HEK293 (cell line): ENCODE results near the gene PPP2R1B.

Source experiments
- EGR2 ChIP-seq: fragments of 450-650 bp; formaldehyde crosslinking; IDR thresholded peaks from 2 replicates; pipeline ENCODE4 v1.5.1; 2016; ENCODE audit warnings: low read depth, missing biosample characterization, missing genetic modification characterization
- KLF16 ChIP-seq: fragments of 450-650 bp; formaldehyde crosslinking; IDR thresholded peaks from 2 replicates; pipeline ENCODE4 v1.5.1; 2017; ENCODE audit warnings: missing biosample characterization, missing genetic modification characterization
- ZFP3 ChIP-seq: fragments of 450-650 bp; formaldehyde crosslinking; IDR thresholded peaks from 2 replicates; pipeline ENCODE4 v1.5.1; 2016; ENCODE audit warnings: low read depth, missing biosample characterization, missing genetic modification characterization
- ZNF266 ChIP-seq: fragments of 450-650 bp; formaldehyde crosslinking; IDR thresholded peaks from 2 replicates; pipeline ENCODE4 v1.5.1; 2016; ENCODE audit warnings: missing biosample characterization, missing genetic modification characterization, low read depth
- ZNF274 ChIP-seq, 2 experiments: fragments of 200-500 bp in 1 of 2; fragments of 450-650 bp in 1 of 2; sonication (Bioruptor generic) in 1 of 2; formaldehyde crosslinking in 1 of 2; IDR thresholded peaks; 2 replicates each; pipeline versions ENCODE4 v1.5.1 to v1.6.1; 2014 to 2016; ENCODE audit warnings: borderline replicate concordance in 1 of 2, inconsistent platforms in 1 of 2, low read length in 1 of 2, missing biosample characterization in 1 of 2, missing genetic modification characterization in 1 of 2
- ZNF48 ChIP-seq: fragments of 450-650 bp; formaldehyde crosslinking; IDR thresholded peaks from 2 replicates; pipeline ENCODE4 v1.5.1; 2016; ENCODE audit warnings: missing biosample characterization, missing genetic modification characterization
- TF ChIP-seq, protein P1 (sequence below): fragments of 450-650 bp; formaldehyde crosslinking; IDR thresholded peaks from 2 replicates; pipeline ENCODE4 v1.5.1; 2016; ENCODE audit warnings: missing biosample characterization, missing genetic modification characterization

DNA sequence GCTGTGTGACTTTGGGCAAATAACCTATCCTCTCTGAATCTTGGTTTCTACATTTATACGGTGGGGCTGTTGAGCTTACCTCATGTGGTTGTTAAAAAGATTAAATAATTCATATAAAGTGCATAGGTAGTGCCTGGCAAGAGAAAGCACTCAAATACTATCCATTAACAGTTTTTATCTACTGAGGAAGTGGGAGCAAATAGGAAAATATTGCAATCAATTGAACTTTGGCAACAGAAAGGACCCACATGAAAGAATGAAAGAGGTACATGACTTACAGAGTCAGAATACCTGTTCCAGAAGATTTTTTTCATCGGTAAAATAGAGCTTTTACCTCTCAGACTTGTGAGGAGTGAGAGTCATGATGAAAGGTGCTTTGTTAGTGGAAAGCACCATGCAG is 6.3 kb upstream of the PPP2R1B start:
- TF ChIP-seq ZNF274 (IDR thresholded peaks at IDR 0.05; ENCODE audit: low read length) = no peak
- TF ChIP-seq ZNF274 (tag by site-specific recombination; IDR thresholded peaks at IDR 0.05; ENCODE audit: borderline replicate concordance) = no peak
- TF ChIP-seq ZNF48 (tag by site-specific recombination) = no peak
- TF ChIP-seq ZFP3 (tag by site-specific recombination) = no peak
- TF ChIP-seq, protein P1, sequence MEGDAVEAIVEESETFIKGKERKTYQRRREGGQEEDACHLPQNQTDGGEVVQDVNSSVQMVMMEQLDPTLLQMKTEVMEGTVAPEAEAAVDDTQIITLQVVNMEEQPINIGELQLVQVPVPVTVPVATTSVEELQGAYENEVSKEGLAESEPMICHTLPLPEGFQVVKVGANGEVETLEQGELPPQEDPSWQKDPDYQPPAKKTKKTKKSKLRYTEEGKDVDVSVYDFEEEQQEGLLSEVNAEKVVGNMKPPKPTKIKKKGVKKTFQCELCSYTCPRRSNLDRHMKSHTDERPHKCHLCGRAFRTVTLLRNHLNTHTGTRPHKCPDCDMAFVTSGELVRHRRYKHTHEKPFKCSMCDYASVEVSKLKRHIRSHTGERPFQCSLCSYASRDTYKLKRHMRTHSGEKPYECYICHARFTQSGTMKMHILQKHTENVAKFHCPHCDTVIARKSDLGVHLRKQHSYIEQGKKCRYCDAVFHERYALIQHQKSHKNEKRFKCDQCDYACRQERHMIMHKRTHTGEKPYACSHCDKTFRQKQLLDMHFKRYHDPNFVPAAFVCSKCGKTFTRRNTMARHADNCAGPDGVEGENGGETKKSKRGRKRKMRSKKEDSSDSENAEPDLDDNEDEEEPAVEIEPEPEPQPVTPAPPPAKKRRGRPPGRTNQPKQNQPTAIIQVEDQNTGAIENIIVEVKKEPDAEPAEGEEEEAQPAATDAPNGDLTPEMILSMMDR (tag by site-specific recombination) = no peak
- TF ChIP-seq EGR2 (tag by site-specific recombination) = no peak
- TF ChIP-seq KLF16 (tag by site-specific recombination) = no peak
- no peak for TF ChIP-seq ZNF266 (tag by site-specific recombination)
